Fibroblast of lung (primary cell): ENCODE data around the gene SMC3. TPM values are rescaled to one million over a fixed set of nuclear protein-coding genes. Genes with fewer than 3 reads are reported as not detected.

Source experiments
- DNase-seq, 2 donors: peaks; one replicate each; pipeline versions ENCODE4 v3.0.0 to v3.0.0-alpha.2; 2010; ENCODE audit warnings: low read depth in 2 of 2
- H2AFZ ChIP-seq: 2 replicates; pipeline ENCODE4 v1.5.1; 2012; ENCODE audit warnings: low read length, control low read depth, inconsistent platforms
- H3K27ac ChIP-seq: 2 replicates; pipeline ENCODE4 v1.5.1; 2011; ENCODE audit warnings: low read length, control low read depth; ENCODE audit not compliant: insufficient read depth
- H3K27me3 ChIP-seq: 2 replicates; pipeline ENCODE4 v1.5.1; 2011; ENCODE audit warnings: mild to moderate bottlenecking, low read length; ENCODE audit not compliant: control insufficient read depth, insufficient read depth
- H3K36me3 ChIP-seq: 2 replicates; pipeline ENCODE4 v1.5.1; 2011; ENCODE audit warnings: low read length; ENCODE audit not compliant: control insufficient read depth, insufficient read depth
- H3K4me1 ChIP-seq: 2 replicates; pipeline ENCODE4 v1.5.1; 2011; ENCODE audit warnings: low read length; ENCODE audit not compliant: control insufficient read depth, insufficient read depth; ENCODE audit errors: extremely low read depth
- H3K4me2 ChIP-seq: 2 replicates; pipeline ENCODE4 v1.5.1; 2011; ENCODE audit warnings: low read length, control low read depth; ENCODE audit not compliant: insufficient read depth; ENCODE audit errors: extremely low read depth
- H3K4me3 ChIP-seq, 4 experiments: fragments of 200-600 bp in 1 of 4; sonication (generic) in 1 of 4; replicated peaks in 1 of 4; 2 replicates each; pipeline ENCODE4 v1.5.1; 2011 to 2016; ENCODE audit warnings: low read length in 4 of 4, low read depth in 3 of 4, mild to moderate bottlenecking in 3 of 4, control low read depth in 2 of 4, inconsistent platforms in 1 of 4, mixed read lengths in 1 of 4; ENCODE audit not compliant: insufficient read depth in 1 of 4; ENCODE audit errors: control extremely low read depth in 1 of 4
- H3K79me2 ChIP-seq: 2 replicates; pipeline ENCODE4 v1.5.1; 2012; ENCODE audit warnings: mild to moderate bottlenecking, low read length, inconsistent platforms; ENCODE audit not compliant: control insufficient read depth, insufficient read depth
- H3K9ac ChIP-seq: 2 replicates; pipeline ENCODE4 v1.5.1; 2011; ENCODE audit warnings: mild to moderate bottlenecking, low read length, control low read depth; ENCODE audit not compliant: insufficient read depth
- H3K9me3 ChIP-seq: 2 replicates; pipeline ENCODE4 v1.5.1; 2012; ENCODE audit warnings: low read depth, low read length; ENCODE audit not compliant: control insufficient read depth, insufficient read depth
- H4K20me1 ChIP-seq: 2 replicates; pipeline ENCODE4 v1.5.1; 2011; ENCODE audit warnings: low read length; ENCODE audit not compliant: control insufficient read depth, insufficient read depth; ENCODE audit errors: extremely low read depth
- EZH2 ChIP-seq: IDR thresholded peaks from 2 replicates; pipeline ENCODE4 v1.5.1; 2012; ENCODE audit warnings: low read length, control low read depth, mild to moderate bottlenecking; ENCODE audit errors: missing control alignments
- polyA minus RNA-seq: library from RNA; depleted of rRNA, polyadenylated mRNA; stranded (reverse); fragments of >200 nt; gene quantifications from 2 replicates; pipeline ENCODE4 v1.2.3, GENCODE V29; 2011; ENCODE audit warnings: low replicate concordance
- polyA plus RNA-seq, 2 donors: library from polyadenylated mRNA; depleted of rRNA in 1 of 2; stranded (reverse) in 1 of 2; unstranded in 1 of 2; fragments of >200 nt; gene quantifications; 2 replicates each; pipeline ENCODE4 v1.2.1, GENCODE V29; 2011 to 2012; ENCODE audit warnings: missing spikeins in 1 of 2
- total RNA-seq: library from RNA; depleted of rRNA; stranded (reverse); fragments of >200 nt; gene quantifications from 2 replicates; pipeline ENCODE4 v1.2.1, GENCODE V29; 2014
- TF ChIP-seq, protein P1 (sequence below), 2 donors: IDR thresholded peaks in 1 of 2; conservative IDR thresholded peaks in 1 of 2; 1 replicate in 1 of 2; 2 replicates in 1 of 2; pipeline ENCODE4 v1.5.1; 2011 to 2012; ENCODE audit warnings: low read length in 2 of 2, control low read depth in 1 of 2, inconsistent platforms in 1 of 2, low read depth in 1 of 2, mild to moderate bottlenecking in 1 of 2

Gene SMC3
- 28.8 and 31.9 TPM in 2 replicates for total RNA-seq
- 25.9 and 28.4 TPM in 2 replicates for polyA plus RNA-seq
- 35.6 and 36.9 TPM in 2 replicates for polyA plus RNA-seq (2012)
- 2.3 and 4.4 TPM in 2 replicates for polyA minus RNA-seq

DNA sequence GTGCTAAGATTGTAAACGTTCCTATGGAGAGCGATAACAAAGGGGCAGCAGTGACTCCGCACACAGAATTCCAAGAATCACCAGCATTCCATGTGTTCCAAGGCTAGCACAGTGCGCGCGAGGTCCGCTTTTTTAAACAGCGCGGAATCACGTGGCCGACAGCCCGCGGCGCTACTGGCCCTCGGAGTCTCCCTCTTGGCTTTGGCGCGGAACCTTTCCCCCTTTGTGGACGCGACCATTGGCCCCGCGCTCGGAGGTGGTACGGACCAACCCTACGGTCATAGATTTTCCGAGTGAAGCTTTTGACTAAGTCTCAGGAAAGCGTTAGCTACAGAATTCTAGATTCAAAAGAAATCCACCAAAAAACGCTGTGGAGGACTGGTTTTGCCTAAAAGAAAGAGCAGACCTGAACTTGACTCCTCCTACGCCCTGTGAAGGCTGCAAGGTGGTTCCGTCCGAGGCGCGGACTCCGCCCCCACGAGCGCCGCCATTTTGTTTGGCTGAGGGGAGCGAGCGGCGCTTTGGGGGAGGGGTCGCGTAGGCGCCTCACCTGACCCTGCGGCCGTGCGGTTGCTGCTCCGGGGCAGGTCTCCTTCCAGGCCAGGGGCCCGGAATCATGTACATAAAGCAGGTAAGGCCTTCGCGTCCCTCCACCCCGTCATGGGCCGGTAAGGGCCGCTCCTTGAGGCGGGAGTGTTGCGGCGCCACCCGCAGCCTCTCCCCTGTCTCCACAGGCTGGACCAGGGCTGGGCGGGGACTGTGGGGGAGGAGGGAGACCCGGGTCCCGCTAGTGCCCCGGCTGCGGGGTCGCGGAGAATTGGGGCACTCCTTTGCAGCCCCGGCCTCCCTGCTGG is at the start of gene SMC3:
SMC3 (plus strand) TSS at position 495 of the 854 bp plus-strand sequence; CDS start at position 617, 122 bp downstream.
- H4K20me1 ChIP-seq, result no peaks in the 10 kb centered on the region
- H3K9ac ChIP-seq, result peak within 1 kb of the TSS; percentile 90
- no peaks in the 10 kb centered on the region for H3K4me1 ChIP-seq
- H3K9me3 ChIP-seq, result no peaks in the 10 kb centered on the region
- peak; percentile 95 to 96 for DNase-seq
- no peaks in the 10 kb centered on the region for H3K36me3 ChIP-seq
- H3K27ac ChIP-seq, result peak within 1 kb of the TSS; percentile 97
- H3K79me2 ChIP-seq, result peaks cover 47% of the 10 kb centered on the region
- peak within 1 kb of the TSS; percentile 87 for H2AFZ ChIP-seq
- TF ChIP-seq, protein P1, sequence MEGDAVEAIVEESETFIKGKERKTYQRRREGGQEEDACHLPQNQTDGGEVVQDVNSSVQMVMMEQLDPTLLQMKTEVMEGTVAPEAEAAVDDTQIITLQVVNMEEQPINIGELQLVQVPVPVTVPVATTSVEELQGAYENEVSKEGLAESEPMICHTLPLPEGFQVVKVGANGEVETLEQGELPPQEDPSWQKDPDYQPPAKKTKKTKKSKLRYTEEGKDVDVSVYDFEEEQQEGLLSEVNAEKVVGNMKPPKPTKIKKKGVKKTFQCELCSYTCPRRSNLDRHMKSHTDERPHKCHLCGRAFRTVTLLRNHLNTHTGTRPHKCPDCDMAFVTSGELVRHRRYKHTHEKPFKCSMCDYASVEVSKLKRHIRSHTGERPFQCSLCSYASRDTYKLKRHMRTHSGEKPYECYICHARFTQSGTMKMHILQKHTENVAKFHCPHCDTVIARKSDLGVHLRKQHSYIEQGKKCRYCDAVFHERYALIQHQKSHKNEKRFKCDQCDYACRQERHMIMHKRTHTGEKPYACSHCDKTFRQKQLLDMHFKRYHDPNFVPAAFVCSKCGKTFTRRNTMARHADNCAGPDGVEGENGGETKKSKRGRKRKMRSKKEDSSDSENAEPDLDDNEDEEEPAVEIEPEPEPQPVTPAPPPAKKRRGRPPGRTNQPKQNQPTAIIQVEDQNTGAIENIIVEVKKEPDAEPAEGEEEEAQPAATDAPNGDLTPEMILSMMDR (conservative IDR thresholded peaks at IDR 0.05 in 1 of 2, IDR thresholded peaks at IDR 0.05 in 1 of 2; ENCODE audit: low read depth in 1 of 2, low read length in 2 of 2), result no peak
- TF ChIP-seq EZH2, result no peak
- H3K4me2 ChIP-seq, result peak within 1 kb of the TSS; percentile 91
- H3K27me3 ChIP-seq, result no peaks in the 10 kb centered on the region
- peak within 1 kb of the TSS; percentile 70 to 92 (median 85) for H3K4me3 ChIP-seq

DNA sequence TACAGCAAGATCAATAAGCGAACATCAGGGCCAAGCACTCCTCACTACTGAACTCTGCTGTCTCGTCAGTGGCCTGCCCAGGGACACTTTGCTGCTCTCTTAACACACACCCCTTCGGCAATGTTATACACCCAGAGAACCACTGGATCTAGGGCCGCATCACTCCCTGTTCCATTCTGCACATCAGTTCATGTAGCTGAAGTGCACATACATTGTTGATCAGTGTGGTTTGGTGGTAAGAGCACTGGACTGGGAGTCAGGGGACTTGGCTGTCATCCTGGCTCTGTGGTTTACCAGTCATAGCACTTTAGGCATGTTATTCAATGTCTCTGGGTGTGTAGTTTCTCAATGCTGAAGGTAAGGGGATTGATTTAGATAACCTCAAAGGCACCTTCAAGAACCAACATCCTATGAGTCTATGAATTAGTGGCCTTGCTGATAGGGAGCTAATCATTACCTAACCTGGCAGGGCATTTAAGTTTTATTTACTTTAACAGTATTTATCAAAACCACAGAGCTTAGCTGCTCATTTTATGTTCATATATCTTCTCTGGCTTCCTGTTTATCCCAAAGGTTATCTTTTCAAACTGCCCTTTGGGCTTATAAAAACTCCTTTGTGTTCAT is 45.0 kb upstream of the SMC3 start:
- Histone ChIP-seq H3K79me2 (no peaks in the 10 kb centered on the region), H3K4me3 (no peak overlapping the region), H3K9ac (no peak overlapping the region), H3K4me1 (peaks cover 14% of the 10 kb centered on the region), H2AFZ (no peak overlapping the region), H3K27ac (no peak overlapping the region), H3K36me3 (no peaks in the 10 kb centered on the region), H3K4me2 (no peak overlapping the region), H3K9me3 (no peaks in the 10 kb centered on the region), H3K27me3 (no peaks in the 10 kb centered on the region), H4K20me1 (no peaks in the 10 kb centered on the region)
- peak in 1 of 2 donors; percentile 77 for DNase-seq
- no peak for TF ChIP-seq EZH2
- TF ChIP-seq, protein P1 (conservative IDR thresholded peaks at IDR 0.05 in 1 of 2, IDR thresholded peaks at IDR 0.05 in 1 of 2; ENCODE audit: low read depth in 1 of 2, low read length in 2 of 2), result no peak

- Histone ChIP-seq H3K4me2 (no peak overlapping the region), H4K20me1 (no peaks in the 10 kb centered on the region), H3K79me2 (no peaks in the 10 kb centered on the region), H3K9me3 (no peaks in the 10 kb centered on the region), H3K4me3 (no peak overlapping the region), H3K4me1 (peaks cover 25% of the 10 kb centered on the region), H3K9ac (no peak overlapping the region), H3K27me3 (no peaks in the 10 kb centered on the region), H2AFZ (no peak overlapping the region), H3K36me3 (no peaks in the 10 kb centered on the region), H3K27ac (no peak overlapping the region)
- TF ChIP-seq, protein P1 (conservative IDR thresholded peaks at IDR 0.05 in 1 of 2, IDR thresholded peaks at IDR 0.05 in 1 of 2; ENCODE audit: low read depth in 1 of 2, low read length in 2 of 2), result no peak
- no peak for TF ChIP-seq EZH2
- DNase-seq, result no peak
These were observed 43.8 kb upstream of the SMC3 start for GRCh38 chr10:110523736-110524135.
